IMR-90 (cell line): Measurements from ENCODE around the gene SDC3. TPM values are rescaled to one million over a fixed set of nuclear protein-coding genes. Genes with fewer than 3 reads are reported as not detected.
A peak's percentile ranks its signal among the peaks of the same experiment; 100 is the strongest.

Experiments
- ATAC-seq: fragments of 200-7000 bp; cut with Tn5 transposase; 2 replicates; pipeline ENCODE4 v1.9.1; 2020; ENCODE audit warnings: low read depth, mild to moderate bottlenecking, moderate library complexity
- BruUV-seq: library from RNA; stranded (reverse); fragments of 400-500 nt; replicated peaks from 2 replicates; lab custom pipeline; 2021; lab: Mats Ljungman, UMichigan
- CTCF ChIA-PET: fragments of 300-600 bp; formaldehyde crosslinking; extraction: SDS; loops from one replicate; lab custom pipeline; 2021; ENCODE audit warnings: antibody characterized with exemption; lab: Yijun Ruan, JAX
- POLR2A ChIA-PET: fragments of 300-600 bp; sonication (Branson Sonifier 250); formaldehyde crosslinking; loops from one replicate; lab custom pipeline; 2022; ENCODE audit warnings: antibody characterized with exemption; ENCODE audit not compliant: unreplicated experiment; lab: Charles Lee
- DNase-seq: peaks from one replicate; pipeline ENCODE4 v3.0.0; 2013
- H2AFZ ChIP-seq: replicated peaks from 2 replicates; pipeline ENCODE3; 2013; ENCODE audit warnings: low read length, mild to moderate bottlenecking; ENCODE audit not compliant: poor library complexity
- H2AK5ac ChIP-seq: 2 replicates; pipeline ENCODE4 v1.6.1; 2013; ENCODE audit warnings: low read depth, low read length, inconsistent platforms
- H2AK9ac ChIP-seq: replicated peaks from 2 replicates; pipeline ENCODE3; 2013; ENCODE audit warnings: mild to moderate bottlenecking, low read depth, low read length, moderate library complexity; ENCODE audit not compliant: poor library complexity
- H2BK120ac ChIP-seq: 2 replicates; pipeline ENCODE4 v1.6.1; 2013; ENCODE audit warnings: low read depth, low read length, inconsistent platforms
- H2BK15ac ChIP-seq: 3 replicates; pipeline ENCODE4 v1.6.1; 2013; ENCODE audit warnings: low read depth, low read length, inconsistent platforms
- H2BK20ac ChIP-seq: 2 replicates; pipeline ENCODE4 v1.6.1; 2013; ENCODE audit warnings: low read depth, mild to moderate bottlenecking, inconsistent platforms, low read length, moderate library complexity
- H2BK5ac ChIP-seq: 2 replicates; pipeline ENCODE4 v1.6.1; 2013; ENCODE audit warnings: mild to moderate bottlenecking, low read depth, low read length, inconsistent platforms; ENCODE audit not compliant: poor library complexity, severe bottlenecking
- H3K14ac ChIP-seq: replicated peaks from 2 replicates; pipeline ENCODE4 v1.6.1; 2013; ENCODE audit warnings: low read depth, low read length, inconsistent platforms
- H3K18ac ChIP-seq: 2 replicates; pipeline ENCODE4 v1.6.1; 2013; ENCODE audit warnings: low read depth, low read length, control low read depth
- H3K23ac ChIP-seq: 2 replicates; pipeline ENCODE4 v1.6.1; 2013; ENCODE audit warnings: low read depth, low read length, inconsistent platforms
- H3K27ac ChIP-seq: 2 replicates; pipeline ENCODE4 v1.5.1; 2013; ENCODE audit warnings: mild to moderate bottlenecking, control low read depth, low read length; ENCODE audit not compliant: insufficient read depth
- H3K27me3 ChIP-seq: 2 replicates; pipeline ENCODE4 v1.6.1; 2013; ENCODE audit warnings: low read length; ENCODE audit not compliant: control insufficient read depth, insufficient read depth
- H3K36me3 ChIP-seq: 2 replicates; pipeline ENCODE4 v1.6.1; 2013; ENCODE audit warnings: low read length, mixed read lengths; ENCODE audit not compliant: control insufficient read depth, insufficient read depth
- H3K4ac ChIP-seq: 2 replicates; pipeline ENCODE4 v1.6.1; 2013; ENCODE audit warnings: low read depth, low read length, inconsistent platforms
- H3K4me1 ChIP-seq: 2 replicates; pipeline ENCODE4 v1.6.1; 2013; ENCODE audit warnings: low read length, mixed read lengths; ENCODE audit not compliant: control insufficient read depth, insufficient read depth
- H3K4me2 ChIP-seq: 2 replicates; pipeline ENCODE4 v1.6.1; 2013; ENCODE audit warnings: low read depth, mild to moderate bottlenecking, control low read depth, low read length, moderate library complexity
- H3K4me3 ChIP-seq: 2 replicates; pipeline ENCODE4 v1.5.1; 2013; ENCODE audit warnings: low read depth, mild to moderate bottlenecking, control low read depth, low read length, moderate library complexity; ENCODE audit not compliant: insufficient read depth
- H3K56ac ChIP-seq: 2 replicates; pipeline ENCODE4 v1.6.1; 2013; ENCODE audit warnings: low read length, inconsistent platforms; ENCODE audit not compliant: insufficient read depth; ENCODE audit errors: extremely low read depth
- H3K79me1 ChIP-seq, 2 experiments: 2 replicates each; pipeline ENCODE4 v1.6.1; 2013; ENCODE audit warnings: low read length in 2 of 2, inconsistent platforms in 1 of 2, low read depth in 1 of 2
- H3K9ac ChIP-seq: 2 replicates; pipeline ENCODE4 v1.6.1; 2013; ENCODE audit warnings: low read depth, low read length, control low read depth
- H3K9me1 ChIP-seq: 2 replicates; pipeline ENCODE4 v1.6.1; 2013; ENCODE audit warnings: low read length, inconsistent platforms; ENCODE audit not compliant: insufficient read depth
- H3K9me3 ChIP-seq: 2 replicates; pipeline ENCODE4 v1.6.1; 2013; ENCODE audit warnings: low read length; ENCODE audit not compliant: control insufficient read depth, insufficient read depth
- H4K20me1 ChIP-seq: 2 replicates; pipeline ENCODE4 v1.6.1; 2013; ENCODE audit warnings: low read length, inconsistent platforms; ENCODE audit not compliant: insufficient read depth
- H4K5ac ChIP-seq: 2 replicates; pipeline ENCODE4 v1.6.1; 2013; ENCODE audit warnings: mild to moderate bottlenecking, low read depth, low read length, control low read depth
- H4K8ac ChIP-seq, 2 experiments: 2 replicates each; pipeline ENCODE4 v1.6.1; 2013; ENCODE audit warnings: low read depth in 2 of 2, low read length in 2 of 2, control low read depth in 1 of 2, inconsistent platforms in 1 of 2
- H4K91ac ChIP-seq: 2 replicates; pipeline ENCODE4 v1.6.1; 2013; ENCODE audit warnings: low read depth, low read length, inconsistent platforms; ENCODE audit not compliant: insufficient read depth
- BHLHE40 ChIP-seq: fragments of 150-350 bp; IDR thresholded peaks from 2 replicates; pipeline ENCODE4 v1.6.1; 2016; ENCODE audit warnings: mild to moderate bottlenecking, low read depth, low read length
- CEBPB ChIP-seq: IDR thresholded peaks from 2 replicates; pipeline ENCODE4 v1.6.1; 2012; ENCODE audit warnings: low read depth, low read length, improper control_type of control experiment
- CHD1 ChIP-seq: IDR thresholded peaks from 2 replicates; pipeline ENCODE4 v1.6.1; 2012; ENCODE audit warnings: low read depth, low read length, improper control_type of control experiment
- CTCF ChIP-seq: conservative IDR thresholded peaks from 2 replicates; pipeline ENCODE4 v1.5.1; 2012; ENCODE audit warnings: mild to moderate bottlenecking, low read depth, low read length, improper control_type of control experiment
- ELK1 ChIP-seq: fragments of 150-350 bp; IDR thresholded peaks from 2 replicates; pipeline ENCODE4 v1.6.1; 2016; ENCODE audit warnings: low read depth, mild to moderate bottlenecking, low read length, moderate library complexity, borderline replicate concordance
- MAFK ChIP-seq: IDR thresholded peaks from 2 replicates; pipeline ENCODE4 v1.6.1; 2012; ENCODE audit warnings: low read depth, low read length, improper control_type of control experiment
- MXI1 ChIP-seq: IDR thresholded peaks from 2 replicates; pipeline ENCODE4 v1.6.1; 2012; ENCODE audit warnings: low read depth, mild to moderate bottlenecking, low read length, moderate library complexity, borderline replicate concordance
- NFE2L2 ChIP-seq: fragments of 150-350 bp; IDR thresholded peaks from 2 replicates; pipeline ENCODE4 v1.6.1; 2016; ENCODE audit warnings: low read depth, mild to moderate bottlenecking, low read length
- POLR2A ChIP-seq: IDR thresholded peaks from 2 replicates; pipeline ENCODE4 v1.6.1; 2012; ENCODE audit warnings: mild to moderate bottlenecking, low read depth, low read length
- RAD21 ChIP-seq: IDR thresholded peaks from 2 replicates; pipeline ENCODE4 v1.6.1; 2012; ENCODE audit warnings: low read length, improper control_type of control experiment
- RCOR1 ChIP-seq: IDR thresholded peaks from 2 replicates; pipeline ENCODE4 v1.6.1; 2012; ENCODE audit warnings: mild to moderate bottlenecking, low read length, improper control_type of control experiment; ENCODE audit not compliant: insufficient replicate concordance
- RFX5 ChIP-seq: IDR thresholded peaks from 2 replicates; pipeline ENCODE4 v1.8.0; 2012; ENCODE audit warnings: low read depth, mild to moderate bottlenecking, low read length, moderate library complexity
- SMC3 ChIP-seq: fragments of 150-350 bp; IDR thresholded peaks from 2 replicates; pipeline ENCODE4 v1.6.1; 2016; ENCODE audit warnings: low read depth, mild to moderate bottlenecking, antibody characterized with exemption, low read length, moderate library complexity
- USF2 ChIP-seq: fragments of 150-350 bp; IDR thresholded peaks from 2 replicates; pipeline ENCODE4 v1.6.1; 2017; ENCODE audit warnings: mild to moderate bottlenecking, antibody characterized with exemption, low read length, low read depth
- WGBS, 2 experiments: methylation state at CpG; one replicate each; pipeline versions ENCODE4 v1.1.5 to v1.1.7; 2013; ENCODE audit warnings: missing lambda C conversion rate in 2 of 2; ENCODE audit not compliant: insufficient read length in 1 of 2; ENCODE audit errors: extremely low coverage in 2 of 2; 5-methylcytosine and 5-hydroxymethylcytosine counted together
- dilution Hi-C: fragments of 300-500 bp; cut with HindIII; formaldehyde crosslinking; loops from one replicate; pipeline ENCODE4 v1.14.3; 2018; ENCODE audit warnings: low sequenced_read_pairs; ENCODE audit not compliant: unreplicated experiment
- in situ Hi-C: fragments of 300-500 bp; cut with MboI; formaldehyde crosslinking; loops from 3 replicates; pipeline ENCODE4 v1.14.3; 2019; ENCODE audit warnings: low sequenced_read_pairs, inconsistent platforms, mixed read lengths
- intact Hi-C: fragments of 100-400 bp; cut with micrococcal nuclease; formaldehyde crosslinking; loops from 2 replicates; pipeline ENCODE4 v1.10.0; 2022
- polyA plus RNA-seq, 3 experiments: library from polyadenylated mRNA; depleted of rRNA; stranded (reverse); fragments of >200 nt; gene quantifications; 2 replicates each; pipeline ENCODE4 v1.2.3, GENCODE V29; 2012; ENCODE audit warnings: low replicate concordance in 1 of 3
- total RNA-seq: library from RNA; depleted of rRNA; stranded (reverse); fragments of >200 nt; gene quantifications from 2 replicates; pipeline ENCODE4 v1.2.3, GENCODE V29; 2012

The SDC3 gene
- total and polyA plus RNA-seq, 2 of the 4 experiments (the other 2 are of a cell fraction) = 13.1 to 71.5 TPM

GRCh38 chr1:30948278-30948677 lies 39.7 kb upstream of the SDC3 start:
- Histone ChIP-seq H3K36me3 (peaks cover 46% of the 10 kb centered on the region), H3K4me2 (no peak overlapping the region), H2BK20ac (no peak overlapping the region), H2AK5ac (no peak overlapping the region), H3K18ac (no peak overlapping the region), H2AK9ac (no peak overlapping the region), H3K9me1 (peaks cover 9% of the 10 kb centered on the region; the same call in 1 of the 2 replicates), H4K91ac (no peak overlapping the region), H2AFZ (no peak overlapping the region), H3K23ac (no peak overlapping the region), H3K79me1 (peaks cover 28 to 48% of the 10 kb centered on the region in 2 experiments), H3K27me3 (no peaks in the 10 kb centered on the region), H2BK15ac (no peak overlapping the region), H3K27ac (no peak overlapping the region), H4K8ac (0 out of 4 replicates have a peak overlapping the region, but pooled peaks of 1 of the 2 experiments have one; percentile 30), H3K4me1 (no peaks in the 10 kb centered on the region), H4K20me1 (peaks cover 3% of the 10 kb centered on the region; the same call in 1 of the 2 replicates), H3K9ac (no peak overlapping the region), H3K4me3 (no peak overlapping the region), H2BK120ac (no peak overlapping the region), H3K9me3 (no peaks in the 10 kb centered on the region), H2BK5ac (no peak overlapping the region), H3K14ac (no peak overlapping the region), H3K56ac (no peak overlapping the region), H4K5ac (no peak overlapping the region), H3K4ac (no peak overlapping the region)
- DNase-seq (no peak), ATAC-seq (no peak)
- intact Hi-C loops (no loop called here), dilution Hi-C loops (no loop called here), in situ Hi-C loops (no loop called here)
- no TSS peak for BruUV-seq
- no peak for TF ChIP-seq CEBPB
- TF ChIP-seq NFE2L2 = no peak
- TF ChIP-seq CTCF = no peak
- no peak for TF ChIP-seq POLR2A
- no peak for TF ChIP-seq RFX5
- no peak for TF ChIP-seq SMC3
- no peak for TF ChIP-seq MXI1
- TF ChIP-seq BHLHE40 = no peak
- no peak for TF ChIP-seq MAFK
- no peak for TF ChIP-seq RAD21
- no peak for TF ChIP-seq USF2
- TF ChIP-seq CHD1 = no peak
- TF ChIP-seq RCOR1 = no peak
- no peak for TF ChIP-seq ELK1
- ChIA-PET CTCF (interaction anchor here (0.6 kb wide), 2 partner anchors 144 to 1838 kb away, joined by 3 read pairs; no protein-coding TSS in a partner anchor), POLR2A (no interaction called here)
- no CpG with 5 or more reads among the region's 3 CpGs for WGBS, 2 experiments
